WTC11 (cell line): ENCODE data around the gene IST1. TPM values are rescaled to one million over a fixed set of nuclear protein-coding genes. Genes with fewer than 3 reads are reported as not detected.

Source experiments
- ATAC-seq: fragments of 200-7000 bp; cut with Tn5 transposase; 2 replicates; pipeline ENCODE4 v1.10.0; 2021; ENCODE audit warnings: mild to moderate bottlenecking, moderate library complexity
- CTCF ChIA-PET: fragments of 300-600 bp; sonication (Branson Sonifier 250); formaldehyde crosslinking; loops from one replicate; lab custom pipeline; 2021; ENCODE audit warnings: antibody characterized with exemption; lab: Charles Lee
- POLR2A ChIA-PET: fragments of 350-600 bp; sonication (Branson Sonifier 250); formaldehyde crosslinking; loops from one replicate; lab custom pipeline; 2021; ENCODE audit warnings: antibody characterized with exemption; lab: Charles Lee
- DNase-seq: peaks from one replicate; pipeline ENCODE4 v3.0.0; 2021; ENCODE audit warnings: low spot score
- H3K27ac Mint-ChIP-seq: 2 replicates; pipeline ENCODE4 v1.8.0; 2021; ENCODE audit warnings: mixed read lengths
- H3K27me3 Mint-ChIP-seq: 2 replicates; pipeline ENCODE4 v1.8.0; 2021; ENCODE audit warnings: low read depth, mild to moderate bottlenecking, moderate library complexity, mixed read lengths
- H3K36me3 Mint-ChIP-seq: 2 replicates; pipeline ENCODE4 v1.8.0; 2021; ENCODE audit warnings: mixed read lengths
- H3K4me1 Mint-ChIP-seq: 2 replicates; pipeline ENCODE4 v1.8.0; 2022; ENCODE audit warnings: mixed read lengths
- H3K4me3 Mint-ChIP-seq: 2 replicates; pipeline ENCODE4 v1.8.0; 2021; ENCODE audit warnings: mild to moderate bottlenecking, moderate library complexity, mixed read lengths
- H3K9me3 Mint-ChIP-seq: 2 replicates; pipeline ENCODE4 v1.8.0; 2021; ENCODE audit warnings: mixed read lengths
- CBFB ChIP-seq: sonication (generic); formaldehyde crosslinking; IDR thresholded peaks from 2 replicates; pipeline ENCODE4 v1.8.1; 2022; ENCODE audit warnings: mild to moderate bottlenecking, low read depth, missing genetic modification reagents
- CREM ChIP-seq: sonication (generic); formaldehyde crosslinking; IDR thresholded peaks from 2 replicates; pipeline ENCODE4 v1.8.1; 2022; ENCODE audit warnings: mild to moderate bottlenecking, missing genetic modification reagents, moderate library complexity
- MXD4 ChIP-seq: fragments of 250-450 bp; sonication (Bioruptor Pico); IDR thresholded peaks from 2 replicates; pipeline ENCODE4 v1.8.0; 2021; ENCODE audit warnings: mild to moderate bottlenecking, moderate library complexity, borderline replicate concordance
- NR1H2 ChIP-seq: sonication (generic); formaldehyde crosslinking; IDR thresholded peaks from 2 replicates; pipeline ENCODE4 v1.9.0; 2021; ENCODE audit warnings: mild to moderate bottlenecking, moderate library complexity, missing genetic modification reagents
- OVOL2 ChIP-seq: fragments of 250-450 bp; sonication (Bioruptor Pico); IDR thresholded peaks from 2 replicates; pipeline ENCODE4 v1.9.0; 2021; ENCODE audit warnings: mild to moderate bottlenecking, borderline replicate concordance
- SMAD3 ChIP-seq: sonication (generic); formaldehyde crosslinking; IDR thresholded peaks from 2 replicates; pipeline ENCODE4 v1.8.0; 2022; ENCODE audit warnings: missing genetic modification reagents, mild to moderate bottlenecking, borderline replicate concordance
- SMAD4 ChIP-seq: sonication (generic); formaldehyde crosslinking; IDR thresholded peaks from 2 replicates; pipeline ENCODE4 v1.8.0; 2022; ENCODE audit warnings: mild to moderate bottlenecking, missing genetic modification reagents
- ZNF121 ChIP-seq: sonication (generic); formaldehyde crosslinking; IDR thresholded peaks from 2 replicates; pipeline ENCODE4 v1.8.0; 2023; ENCODE audit warnings: missing genetic modification reagents
- ZNF263 ChIP-seq: sonication (generic); formaldehyde crosslinking; IDR thresholded peaks from 2 replicates; pipeline ENCODE4 v1.8.1; 2022; ENCODE audit warnings: low read depth, mild to moderate bottlenecking, moderate library complexity, missing genetic modification reagents
- ZNF416 ChIP-seq: fragments of 250-450 bp; sonication (Bioruptor Pico); IDR thresholded peaks from 2 replicates; pipeline ENCODE4 v1.9.0; 2021; ENCODE audit warnings: mild to moderate bottlenecking, inconsistent platforms
- total RNA-seq: library from RNA; stranded (reverse); gene quantifications from 3 replicates; pipeline ENCODE4 v1.2.3, GENCODE V29; 2021
- TF ChIP-seq, protein P1 (sequence below): fragments of 250-450 bp; sonication (Bioruptor Pico); conservative IDR thresholded peaks from 2 replicates; pipeline ENCODE4 v1.9.0; 2021; ENCODE audit warnings: mild to moderate bottlenecking
- TF ChIP-seq, protein P2 (sequence below): sonication (generic); formaldehyde crosslinking; IDR thresholded peaks from 2 replicates; pipeline ENCODE4 v1.8.1; 2023; ENCODE audit warnings: mild to moderate bottlenecking, moderate library complexity, missing genetic modification reagents
- TF ChIP-seq, protein P3 (sequence below): fragments of 250-450 bp; sonication (Bioruptor Pico); IDR thresholded peaks from 2 replicates; pipeline ENCODE4 v2.1.2; 2022; ENCODE audit warnings: mild to moderate bottlenecking, moderate library complexity
- TF ChIP-seq, protein P4 (sequence below): sonication (generic); formaldehyde crosslinking; IDR thresholded peaks from 2 replicates; pipeline ENCODE4 v1.8.0; 2022; ENCODE audit warnings: missing genetic modification reagents
- TF ChIP-seq, protein P5 (sequence below): sonication (generic); formaldehyde crosslinking; IDR thresholded peaks from 2 replicates; pipeline ENCODE4 v1.8.1; 2023; ENCODE audit warnings: mild to moderate bottlenecking, missing genetic modification reagents
- TF ChIP-seq, protein P6 (sequence below): sonication (generic); formaldehyde crosslinking; IDR thresholded peaks from 2 replicates; pipeline ENCODE4 v1.8.1; 2022; ENCODE audit warnings: missing genetic modification reagents, borderline replicate concordance

Gene IST1
- total RNA-seq, 1 experiment from 2014 or later: 272 TPM

DNA sequence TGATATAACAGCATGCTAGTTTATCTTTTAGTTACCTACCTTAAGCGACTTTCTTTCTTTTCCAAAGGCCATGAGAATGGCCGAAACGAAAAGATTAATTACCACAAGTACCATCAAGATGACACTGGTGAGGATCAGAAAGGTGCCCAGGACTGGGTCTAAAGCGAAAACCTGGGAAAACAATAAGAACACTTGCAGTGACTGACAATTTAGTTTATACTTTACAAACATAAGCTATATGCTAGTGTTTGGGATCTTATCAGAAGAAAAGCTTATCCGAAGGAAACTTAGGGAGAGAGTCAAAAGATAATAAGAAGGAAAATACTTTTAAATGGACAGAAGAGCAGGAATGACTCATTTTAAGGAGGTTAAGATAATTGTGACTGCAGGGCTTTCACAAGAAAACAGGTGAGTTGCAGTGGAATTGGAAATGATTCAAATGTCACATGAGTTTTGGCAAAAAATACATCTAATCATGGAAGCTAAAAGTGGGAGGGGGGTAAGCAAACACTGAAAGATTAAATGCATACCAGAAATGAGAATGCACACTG is 34.8 kb downstream of the IST1 start:
- no peak for ATAC-seq
- Mint-ChIP-seq H3K27me3 (no peaks in the 10 kb centered on the region), H3K9me3 (no peaks in the 10 kb centered on the region), H3K36me3 (peaks cover 55% of the 10 kb centered on the region)
- CTCF ChIA-PET: interaction anchor here (1.6 to 1.7 kb wide), 2 partner anchors 31 kb away, joined by 5 to 6 read pairs; no protein-coding TSS in a partner anchor
- TF ChIP-seq, protein P1, sequence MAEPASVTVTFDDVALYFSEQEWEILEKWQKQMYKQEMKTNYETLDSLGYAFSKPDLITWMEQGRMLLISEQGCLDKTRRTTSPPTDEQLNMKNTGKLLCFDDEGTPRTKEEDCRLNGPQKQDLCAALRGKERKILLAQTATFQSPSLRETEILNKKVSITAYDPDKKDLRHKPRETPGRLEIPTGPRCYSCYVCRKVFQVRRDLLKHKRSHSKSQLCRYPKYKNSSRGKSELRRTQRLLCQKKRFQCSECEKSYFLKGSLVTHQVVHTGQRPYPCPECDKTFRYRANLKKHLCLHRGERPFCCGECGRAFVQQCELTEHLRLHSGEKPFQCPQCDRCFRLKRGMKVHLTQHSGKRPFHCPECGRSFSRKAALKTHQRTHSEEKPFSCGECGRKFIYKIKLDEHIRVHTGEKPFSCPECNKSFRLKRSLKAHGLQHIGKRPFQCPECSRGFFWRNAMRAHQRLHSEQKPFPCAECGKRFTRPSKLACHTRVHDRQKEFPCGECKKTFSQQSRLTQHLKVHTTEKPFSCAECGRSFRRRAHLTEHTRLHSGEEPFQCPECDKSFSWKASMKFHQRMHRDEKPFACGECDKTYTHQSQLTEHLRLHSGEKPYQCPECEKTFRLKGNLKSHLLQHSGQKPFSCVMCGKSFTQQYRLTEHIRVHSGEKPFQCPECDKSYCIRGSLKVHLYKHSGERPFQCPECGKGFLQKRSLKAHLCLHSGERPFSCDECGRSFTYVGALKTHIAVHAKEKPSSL (CRISPR knock-in tag): no peak
- no peak for TF ChIP-seq NR1H2 (CRISPR knock-in tag)
- no peak for TF ChIP-seq MXD4 (CRISPR knock-in tag)
- no peak for TF ChIP-seq ZNF263
- no peak for TF ChIP-seq CREM (CRISPR knock-in tag)
- TF ChIP-seq ZNF416: no peak
- no peak for TF ChIP-seq SMAD4
- TF ChIP-seq, protein P2, sequence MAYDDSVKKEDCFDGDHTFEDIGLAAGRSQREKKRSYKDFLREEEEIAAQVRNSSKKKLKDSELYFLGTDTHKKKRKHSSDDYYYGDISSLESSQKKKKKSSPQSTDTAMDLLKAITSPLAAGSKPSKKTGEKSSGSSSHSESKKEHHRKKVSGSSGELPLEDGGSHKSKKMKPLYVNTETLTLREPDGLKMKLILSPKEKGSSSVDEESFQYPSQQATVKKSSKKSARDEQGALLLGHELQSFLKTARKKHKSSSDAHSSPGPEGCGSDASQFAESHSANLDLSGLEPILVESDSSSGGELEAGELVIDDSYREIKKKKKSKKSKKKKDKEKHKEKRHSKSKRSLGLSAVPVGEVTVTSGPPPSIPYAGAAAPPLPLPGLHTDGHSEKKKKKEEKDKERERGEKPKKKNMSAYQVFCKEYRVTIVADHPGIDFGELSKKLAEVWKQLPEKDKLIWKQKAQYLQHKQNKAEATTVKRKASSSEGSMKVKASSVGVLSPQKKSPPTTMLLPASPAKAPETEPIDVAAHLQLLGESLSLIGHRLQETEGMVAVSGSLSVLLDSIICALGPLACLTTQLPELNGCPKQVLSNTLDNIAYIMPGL: no peak
- TF ChIP-seq OVOL2: no peak
- TF ChIP-seq, protein P3, sequence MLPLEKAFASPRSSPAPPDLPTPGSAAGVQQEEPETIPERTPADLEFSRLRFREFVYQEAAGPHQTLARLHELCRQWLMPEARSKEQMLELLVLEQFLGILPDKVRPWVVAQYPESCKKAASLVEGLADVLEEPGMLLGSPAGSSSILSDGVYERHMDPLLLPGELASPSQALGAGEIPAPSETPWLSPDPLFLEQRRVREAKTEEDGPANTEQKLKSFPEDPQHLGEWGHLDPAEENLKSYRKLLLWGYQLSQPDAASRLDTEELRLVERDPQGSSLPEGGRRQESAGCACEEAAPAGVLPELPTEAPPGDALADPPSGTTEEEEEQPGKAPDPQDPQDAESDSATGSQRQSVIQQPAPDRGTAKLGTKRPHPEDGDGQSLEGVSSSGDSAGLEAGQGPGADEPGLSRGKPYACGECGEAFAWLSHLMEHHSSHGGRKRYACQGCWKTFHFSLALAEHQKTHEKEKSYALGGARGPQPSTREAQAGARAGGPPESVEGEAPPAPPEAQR: no peak
- TF ChIP-seq, protein P4, sequence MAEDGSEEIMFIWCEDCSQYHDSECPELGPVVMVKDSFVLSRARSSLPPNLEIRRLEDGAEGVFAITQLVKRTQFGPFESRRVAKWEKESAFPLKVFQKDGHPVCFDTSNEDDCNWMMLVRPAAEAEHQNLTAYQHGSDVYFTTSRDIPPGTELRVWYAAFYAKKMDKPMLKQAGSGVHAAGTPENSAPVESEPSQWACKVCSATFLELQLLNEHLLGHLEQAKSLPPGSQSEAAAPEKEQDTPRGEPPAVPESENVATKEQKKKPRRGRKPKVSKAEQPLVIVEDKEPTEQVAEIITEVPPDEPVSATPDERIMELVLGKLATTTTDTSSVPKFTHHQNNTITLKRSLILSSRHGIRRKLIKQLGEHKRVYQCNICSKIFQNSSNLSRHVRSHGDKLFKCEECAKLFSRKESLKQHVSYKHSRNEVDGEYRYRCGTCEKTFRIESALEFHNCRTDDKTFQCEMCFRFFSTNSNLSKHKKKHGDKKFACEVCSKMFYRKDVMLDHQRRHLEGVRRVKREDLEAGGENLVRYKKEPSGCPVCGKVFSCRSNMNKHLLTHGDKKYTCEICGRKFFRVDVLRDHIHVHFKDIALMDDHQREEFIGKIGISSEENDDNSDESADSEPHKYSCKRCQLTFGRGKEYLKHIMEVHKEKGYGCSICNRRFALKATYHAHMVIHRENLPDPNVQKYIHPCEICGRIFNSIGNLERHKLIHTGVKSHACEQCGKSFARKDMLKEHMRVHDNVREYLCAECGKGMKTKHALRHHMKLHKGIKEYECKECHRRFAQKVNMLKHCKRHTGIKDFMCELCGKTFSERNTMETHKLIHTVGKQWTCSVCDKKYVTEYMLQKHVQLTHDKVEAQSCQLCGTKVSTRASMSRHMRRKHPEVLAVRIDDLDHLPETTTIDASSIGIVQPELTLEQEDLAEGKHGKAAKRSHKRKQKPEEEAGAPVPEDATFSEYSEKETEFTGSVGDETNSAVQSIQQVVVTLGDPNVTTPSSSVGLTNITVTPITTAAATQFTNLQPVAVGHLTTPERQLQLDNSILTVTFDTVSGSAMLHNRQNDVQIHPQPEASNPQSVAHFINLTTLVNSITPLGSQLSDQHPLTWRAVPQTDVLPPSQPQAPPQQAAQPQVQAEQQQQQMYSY (CRISPR knock-in tag): no peak
- no peak for TF ChIP-seq CBFB (CRISPR knock-in tag)
- TF ChIP-seq, protein P5, sequence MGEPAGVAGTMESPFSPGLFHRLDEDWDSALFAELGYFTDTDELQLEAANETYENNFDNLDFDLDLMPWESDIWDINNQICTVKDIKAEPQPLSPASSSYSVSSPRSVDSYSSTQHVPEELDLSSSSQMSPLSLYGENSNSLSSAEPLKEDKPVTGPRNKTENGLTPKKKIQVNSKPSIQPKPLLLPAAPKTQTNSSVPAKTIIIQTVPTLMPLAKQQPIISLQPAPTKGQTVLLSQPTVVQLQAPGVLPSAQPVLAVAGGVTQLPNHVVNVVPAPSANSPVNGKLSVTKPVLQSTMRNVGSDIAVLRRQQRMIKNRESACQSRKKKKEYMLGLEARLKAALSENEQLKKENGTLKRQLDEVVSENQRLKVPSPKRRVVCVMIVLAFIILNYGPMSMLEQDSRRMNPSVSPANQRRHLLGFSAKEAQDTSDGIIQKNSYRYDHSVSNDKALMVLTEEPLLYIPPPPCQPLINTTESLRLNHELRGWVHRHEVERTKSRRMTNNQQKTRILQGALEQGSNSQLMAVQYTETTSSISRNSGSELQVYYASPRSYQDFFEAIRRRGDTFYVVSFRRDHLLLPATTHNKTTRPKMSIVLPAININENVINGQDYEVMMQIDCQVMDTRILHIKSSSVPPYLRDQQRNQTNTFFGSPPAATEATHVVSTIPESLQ (CRISPR knock-in tag): no peak
- TF ChIP-seq, protein P6, sequence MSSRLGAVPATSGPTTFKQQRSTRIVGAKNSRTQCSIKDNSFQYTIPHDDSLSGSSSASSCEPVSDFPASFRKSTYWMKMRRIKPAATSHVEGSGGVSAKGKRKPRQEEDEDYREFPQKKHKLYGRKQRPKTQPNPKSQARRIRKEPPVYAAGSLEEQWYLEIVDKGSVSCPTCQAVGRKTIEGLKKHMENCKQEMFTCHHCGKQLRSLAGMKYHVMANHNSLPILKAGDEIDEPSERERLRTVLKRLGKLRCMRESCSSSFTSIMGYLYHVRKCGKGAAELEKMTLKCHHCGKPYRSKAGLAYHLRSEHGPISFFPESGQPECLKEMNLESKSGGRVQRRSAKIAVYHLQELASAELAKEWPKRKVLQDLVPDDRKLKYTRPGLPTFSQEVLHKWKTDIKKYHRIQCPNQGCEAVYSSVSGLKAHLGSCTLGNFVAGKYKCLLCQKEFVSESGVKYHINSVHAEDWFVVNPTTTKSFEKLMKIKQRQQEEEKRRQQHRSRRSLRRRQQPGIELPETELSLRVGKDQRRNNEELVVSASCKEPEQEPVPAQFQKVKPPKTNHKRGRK (CRISPR knock-in tag): no peak
- TF ChIP-seq ZNF121 (CRISPR knock-in tag): no peak
- TF ChIP-seq SMAD3: no peak
- TF ChIP-seq, all 79 proteins: peak for 0
- Mint-ChIP-seq H3K4me3 (no peak overlapping the region), H3K27ac (no peak overlapping the region), H3K4me1 (no peaks in the 10 kb centered on the region)
- no peak for DNase-seq
- POLR2A ChIA-PET: no interaction called here
